SK-N-MC (cell line): Measurements from ENCODE around the gene ARMH2.

Experiments used
- EZH2 ChIP-seq: fragments of 200-600 bp; sonication (generic); IDR thresholded peaks from one replicate; pipeline ENCODE4 v1.6.1; 2017; ENCODE audit warnings: antibody characterized with exemption
- POLR2AphosphoS5 ChIP-seq: IDR thresholded peaks from 2 replicates; pipeline ENCODE4 v1.6.1; 2012; ENCODE audit warnings: mild to moderate bottlenecking, low read depth, low read length, borderline replicate concordance

DNA sequence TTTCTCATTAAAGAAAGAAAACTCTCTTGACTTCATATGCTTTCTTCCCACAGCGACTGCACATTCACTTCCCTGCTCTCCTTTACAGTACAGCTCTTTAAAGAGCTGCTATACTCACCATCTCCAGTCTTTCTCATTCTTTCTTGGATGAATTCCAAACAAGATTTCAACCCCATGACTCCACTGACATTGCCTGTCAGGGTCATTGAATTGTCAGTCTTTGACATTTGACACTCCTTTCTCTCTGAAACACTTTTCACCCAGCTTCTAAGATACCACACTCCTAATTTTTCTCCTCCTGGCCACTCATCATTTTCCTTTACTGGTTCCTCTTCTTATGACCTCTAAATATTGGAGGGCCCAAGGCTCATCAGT, 811 bp upstream of the ARMH2 start:
- no peak for TF ChIP-seq EZH2
- TF ChIP-seq POLR2AphosphoS5: no peak
